ENCODE data around the gene SPZ1.
"Not testable (repeated sequence)": the region's sequence is repeated elsewhere in the genome, so short reads cannot be mapped to it uniquely, and the experiment has no call there.

The SPZ1 gene

GRCh38 chr5:80319702-80320101 lies at the start of gene SPZ1:
Gene SPZ1 (plus strand): TSS chr5:80320002. CDS start chr5:80320216, 214 bp downstream.
- no peak for TF ChIP-seq CTCF (conservative IDR thresholded peaks at IDR 0.05)
- no peak for TF ChIP-seq ZFX (IDR thresholded peaks at IDR 0.05)

GRCh38 chr5:80270543-80270942 lies 49.3 kb upstream of the SPZ1 start:
- not testable (repeated sequence) for H3K27ac ChIP-seq

More at GRCh38 chr5:80319702-80320101, at the start of gene SPZ1:
- no peak within 1 kb of the TSS for H3K27ac ChIP-seq

- TF ChIP-seq ZFX (IDR thresholded peaks at IDR 0.05) (no peak), CTCF (conservative IDR thresholded peaks at IDR 0.05) (no peak)
- no peak overlapping the region for H3K27ac ChIP-seq
Observed at GRCh38 chr5:80275347-80275746, 44.5 kb upstream of the SPZ1 start.

GRCh38 chr5:80276186-80276585 lies 43.6 kb upstream of the SPZ1 start:
- no peak for TF ChIP-seq CTCF (conservative IDR thresholded peaks at IDR 0.05)
- TF ChIP-seq ZFX (IDR thresholded peaks at IDR 0.05) = no peak

GRCh38 chr5:80277191-80277590 lies 42.6 kb upstream of the SPZ1 start:
- no peak for TF ChIP-seq ZFX (IDR thresholded peaks at IDR 0.05)
- TF ChIP-seq CTCF (conservative IDR thresholded peaks at IDR 0.05) = no peak
- no peak overlapping the region for H3K27ac ChIP-seq

More at GRCh38 chr5:80276186-80276585, 43.6 kb upstream of the SPZ1 start:
- no peak overlapping the region for H3K27ac ChIP-seq

GRCh38 chr5:80282054-80282453 lies 37.7 kb upstream of the SPZ1 start:
- TF ChIP-seq ZFX (IDR thresholded peaks at IDR 0.05) (no peak), CTCF (conservative IDR thresholded peaks at IDR 0.05) (no peak)

GRCh38 chr5:80283360-80283759 lies 36.4 kb upstream of the SPZ1 start:
- no peak for TF ChIP-seq ZFX (IDR thresholded peaks at IDR 0.05)

More at GRCh38 chr5:80282054-80282453, 37.7 kb upstream of the SPZ1 start:
- no peak overlapping the region for H3K27ac ChIP-seq

GRCh38 chr5:80284720-80285119 lies 35.1 kb upstream of the SPZ1 start:
- TF ChIP-seq CTCF (conservative IDR thresholded peaks at IDR 0.05) = no peak
- TF ChIP-seq ZFX (IDR thresholded peaks at IDR 0.05) = no peak

More at GRCh38 chr5:80283360-80283759, 36.4 kb upstream of the SPZ1 start:
- H3K27ac ChIP-seq = no peak overlapping the region

More at GRCh38 chr5:80284720-80285119, 35.1 kb upstream of the SPZ1 start:
- no peak overlapping the region; the same call in 1 of the 2 replicates for H3K27ac ChIP-seq
